ENCODE results near the gene DNM2.
"Not testable (repeated sequence)": the region's sequence is repeated elsewhere in the genome, so short reads cannot be mapped to it uniquely, and the experiment has no call there.

DNM2 gene

DNA sequence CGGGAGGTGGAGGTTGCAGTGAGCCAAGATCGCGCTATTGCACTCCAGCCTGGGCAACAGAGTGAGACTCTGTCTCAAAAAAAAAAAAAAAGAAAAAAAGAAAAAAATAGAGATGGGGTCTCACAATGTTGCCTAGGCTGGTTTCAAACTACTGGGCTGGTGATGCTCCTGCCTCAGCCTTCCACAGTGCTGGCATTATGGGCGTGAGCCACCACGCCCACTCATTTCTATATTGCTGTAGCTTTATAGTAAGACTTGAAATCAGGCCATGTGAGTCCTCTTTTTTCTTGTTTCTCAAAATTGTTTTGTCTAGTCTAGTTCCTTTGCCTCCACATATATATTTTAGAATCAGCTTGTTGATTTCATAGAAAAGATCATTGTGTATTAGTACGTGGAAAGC, 18.3 kb downstream of the DNM2 start:
- no peak overlapping the region for H3K27ac ChIP-seq (ENCODE audit: low read depth, low read length)

DNA sequence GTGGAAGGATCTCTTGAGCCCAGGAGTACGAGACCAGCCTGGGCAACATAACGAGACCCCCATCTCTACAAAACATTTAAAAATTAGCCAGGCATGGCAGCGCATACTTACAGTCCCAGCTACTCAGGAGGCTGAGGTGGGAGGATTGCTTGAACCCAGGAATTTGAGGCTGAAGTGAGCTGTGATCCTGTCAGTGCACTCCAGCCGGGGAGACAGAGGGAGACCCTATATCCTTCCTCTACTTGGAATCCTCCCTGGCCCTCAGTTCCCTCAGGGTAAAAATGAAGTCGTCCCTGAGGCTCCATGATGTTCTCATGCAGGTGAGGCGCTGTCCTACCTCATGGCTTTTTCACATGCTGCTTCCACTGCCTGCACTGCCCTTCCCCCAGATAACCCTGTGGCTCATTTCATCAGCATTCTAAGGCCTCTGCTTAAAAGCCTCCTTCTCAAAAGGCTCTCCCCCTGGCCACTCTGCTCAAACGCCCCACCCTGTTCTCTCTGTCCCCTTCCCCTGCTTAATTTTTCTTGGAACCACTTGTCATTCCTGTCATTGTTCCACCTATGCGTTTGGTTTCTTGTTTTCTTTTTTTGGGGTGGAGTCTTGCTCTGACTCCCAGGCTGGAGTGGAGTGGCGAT, 19.2 kb downstream of the DNM2 start:
- H3K9me3 ChIP-seq (ENCODE audit: control insufficient read depth in 5 of 5, low read length in 5 of 5): no peaks in the 10 kb centered on the region
- peaks cover under 1 to 25% (median 11%) of the 10 kb centered on the region in 5 donors for H3K4me1 ChIP-seq (ENCODE audit: control insufficient read depth in 5 of 5, insufficient read depth in 5 of 5, low read length in 5 of 5)
- H3K36me3 ChIP-seq (ENCODE audit: control insufficient read depth in 5 of 5, insufficient read depth in 5 of 5, low read length in 5 of 5): peaks cover 0 to 2% (median 0%) of the 10 kb centered on the region in 5 donors
- H3K27ac ChIP-seq (ENCODE audit: low read depth, low read length): no peak overlapping the region
- H3K9ac ChIP-seq (ENCODE audit: low read length in 5 of 5): no peak overlapping the region
- no peaks in the 10 kb centered on the region for H3K27me3 ChIP-seq (ENCODE audit: control insufficient read depth in 5 of 5, insufficient read depth in 4 of 5, low read length in 5 of 5)
- no peak overlapping the region for H3K4me3 ChIP-seq (ENCODE audit: low read depth in 1 of 5, low read length in 5 of 5)

More for the DNA sequence above, 18.3 kb downstream of the DNM2 start:
- Histone ChIP-seq H3K9ac (ENCODE audit: low read length in 5 of 5) (no peak overlapping the region), H3K27me3 (ENCODE audit: control insufficient read depth in 5 of 5, insufficient read depth in 4 of 5, low read length in 5 of 5) (no peaks in the 10 kb centered on the region), H3K36me3 (ENCODE audit: control insufficient read depth in 5 of 5, insufficient read depth in 5 of 5, low read length in 5 of 5) (peaks cover 0 to 2% (median 0%) of the 10 kb centered on the region in 5 donors), H3K4me1 (ENCODE audit: control insufficient read depth in 5 of 5, insufficient read depth in 5 of 5, low read length in 5 of 5) (peaks cover 0 to 26% (median 15%) of the 10 kb centered on the region in 5 donors), H3K9me3 (ENCODE audit: control insufficient read depth in 5 of 5, low read length in 5 of 5) (no peaks in the 10 kb centered on the region), H3K4me3 (ENCODE audit: low read depth in 1 of 5, low read length in 5 of 5) (no peak overlapping the region)

DNA sequence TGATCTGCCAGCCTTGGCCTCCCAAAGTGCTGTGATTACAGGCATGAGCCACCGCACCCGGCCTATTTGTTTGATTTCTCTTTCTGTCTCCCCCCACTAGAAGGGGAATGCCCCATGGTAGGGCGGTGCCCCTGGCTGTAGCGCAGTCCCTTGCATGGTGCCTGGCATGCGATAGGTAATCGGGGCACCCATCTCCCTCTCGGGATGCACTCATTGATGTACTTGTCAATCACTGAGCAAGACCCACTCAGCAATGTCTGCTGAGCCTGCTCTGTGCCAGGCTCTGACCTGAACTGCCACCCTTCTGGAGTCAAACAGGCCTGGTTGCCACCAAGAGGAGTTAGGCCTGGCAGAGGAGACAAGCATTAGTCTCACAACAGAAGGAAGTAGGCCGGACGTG, 19.8 kb downstream of the DNM2 start:
- Histone ChIP-seq H3K9me3 (ENCODE audit: control insufficient read depth in 5 of 5, low read length in 5 of 5) (no peaks in the 10 kb centered on the region), H3K36me3 (ENCODE audit: control insufficient read depth in 5 of 5, insufficient read depth in 5 of 5, low read length in 5 of 5) (peaks cover 0 to 2% (median 0%) of the 10 kb centered on the region in 5 donors), H3K4me3 (ENCODE audit: low read depth in 1 of 5, low read length in 5 of 5) (no peak overlapping the region), H3K9ac (ENCODE audit: low read length in 5 of 5) (no peak overlapping the region), H3K27ac (ENCODE audit: low read depth, low read length) (no peak overlapping the region), H3K4me1 (ENCODE audit: control insufficient read depth in 5 of 5, insufficient read depth in 5 of 5, low read length in 5 of 5) (peaks cover 3 to 32% (median 18%) of the 10 kb centered on the region in 5 donors), H3K27me3 (ENCODE audit: control insufficient read depth in 5 of 5, insufficient read depth in 4 of 5, low read length in 5 of 5) (no peaks in the 10 kb centered on the region)

DNA sequence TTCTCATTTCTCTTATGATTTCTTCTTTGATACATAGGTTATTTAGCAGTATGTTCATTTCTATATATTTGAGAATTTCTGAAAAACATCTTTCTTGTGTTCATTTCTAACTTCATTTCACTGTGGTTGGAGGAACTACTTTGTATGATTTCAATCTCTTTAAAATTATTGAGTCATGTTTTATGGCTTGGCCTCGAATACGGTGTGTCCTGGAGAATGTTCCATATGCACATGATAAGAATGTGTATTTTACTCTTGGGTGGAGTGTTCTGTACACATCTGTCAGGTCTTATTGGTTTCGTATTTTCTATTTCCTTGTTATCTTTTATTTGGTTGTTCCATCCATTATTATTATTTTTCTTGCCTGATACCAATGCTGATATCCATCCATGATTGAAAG, 22.9 kb downstream of the DNM2 start:
- H3K4me1 ChIP-seq (ENCODE audit: control insufficient read depth in 5 of 5, insufficient read depth in 5 of 5, low read length in 5 of 5): peaks cover 3 to 52% (median 37%) of the 10 kb centered on the region in 5 donors
- no peak overlapping the region for H3K4me3 ChIP-seq (ENCODE audit: low read depth in 1 of 5, low read length in 5 of 5)
- no peak overlapping the region for H3K27ac ChIP-seq (ENCODE audit: low read depth, low read length)
- H3K27me3 ChIP-seq (ENCODE audit: control insufficient read depth in 5 of 5, insufficient read depth in 4 of 5, low read length in 5 of 5): no peaks in the 10 kb centered on the region
- peaks cover 0 to 2% (median 0%) of the 10 kb centered on the region in 5 donors for H3K36me3 ChIP-seq (ENCODE audit: control insufficient read depth in 5 of 5, insufficient read depth in 5 of 5, low read length in 5 of 5)
- H3K9ac ChIP-seq (ENCODE audit: low read length in 5 of 5): no peak overlapping the region
- no peaks in the 10 kb centered on the region for H3K9me3 ChIP-seq (ENCODE audit: control insufficient read depth in 5 of 5, low read length in 5 of 5)

DNA sequence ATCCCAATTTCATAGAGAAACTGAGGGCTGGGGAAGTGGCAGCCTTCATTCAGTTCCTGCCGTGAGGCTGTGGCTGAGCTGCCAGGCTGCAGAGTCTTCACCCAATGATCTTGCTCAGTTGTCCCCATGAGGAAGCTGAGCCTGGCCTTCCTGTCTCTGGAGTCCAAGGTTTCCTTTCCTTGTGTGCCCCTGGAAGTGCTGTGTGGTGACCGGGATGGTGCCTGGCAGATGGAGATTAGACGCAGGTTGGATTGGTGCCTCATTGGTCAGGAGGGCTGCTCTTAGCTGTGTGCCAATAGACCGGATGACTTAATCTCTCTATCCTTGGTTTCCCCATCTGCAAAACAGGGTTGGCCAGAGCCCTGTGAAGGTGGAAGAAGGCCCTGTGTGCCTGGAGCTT, 24.6 kb downstream of the DNM2 start:
- Histone ChIP-seq H3K9me3 (ENCODE audit: control insufficient read depth in 5 of 5, low read length in 5 of 5) (no peaks in the 10 kb centered on the region), H3K36me3 (ENCODE audit: control insufficient read depth in 5 of 5, insufficient read depth in 5 of 5, low read length in 5 of 5) (no peaks in the 10 kb centered on the region), H3K27ac (ENCODE audit: low read depth, low read length) (no peak overlapping the region), H3K4me1 (ENCODE audit: control insufficient read depth in 5 of 5, insufficient read depth in 5 of 5, low read length in 5 of 5) (peaks cover 3 to 43% (median 37%) of the 10 kb centered on the region in 5 donors), H3K27me3 (ENCODE audit: control insufficient read depth in 5 of 5, insufficient read depth in 4 of 5, low read length in 5 of 5) (no peaks in the 10 kb centered on the region), H3K4me3 (ENCODE audit: low read depth in 1 of 5, low read length in 5 of 5) (no peak overlapping the region), H3K9ac (ENCODE audit: low read length in 5 of 5) (no peak overlapping the region)

DNA sequence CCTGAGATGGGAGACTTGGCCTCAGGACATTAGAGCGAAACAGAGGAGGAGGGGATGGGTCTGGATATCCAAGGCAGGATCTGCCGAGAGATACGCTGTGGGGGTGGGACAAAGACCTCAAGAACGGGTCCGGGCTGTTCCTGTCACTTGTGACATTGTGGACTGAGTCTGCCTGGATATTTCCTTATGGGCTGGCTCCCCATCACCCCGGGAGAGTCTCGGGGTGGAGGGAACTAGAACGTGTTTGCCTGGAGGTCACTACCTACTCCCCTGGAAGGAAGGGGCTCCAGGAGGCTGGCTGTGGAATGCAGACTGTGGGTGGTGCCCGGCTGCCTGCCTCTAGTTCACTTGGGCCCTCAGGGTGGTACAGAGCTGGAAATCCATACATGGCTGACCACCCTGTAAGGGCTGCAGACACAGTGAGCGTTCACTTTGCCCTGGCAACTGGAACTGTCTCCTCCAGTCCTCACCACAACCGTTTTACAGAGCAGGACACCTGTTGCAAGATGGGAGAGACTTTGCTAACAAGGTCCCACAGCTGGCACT, 26.4 kb downstream of the DNM2 start:
- H3K4me1 ChIP-seq (ENCODE audit: control insufficient read depth in 5 of 5, insufficient read depth in 5 of 5, low read length in 5 of 5): peaks cover 6 to 51% (median 41%) of the 10 kb centered on the region in 5 donors
- no peaks in the 10 kb centered on the region for H3K9me3 ChIP-seq (ENCODE audit: control insufficient read depth in 5 of 5, low read length in 5 of 5)
- no peak overlapping the region for H3K27ac ChIP-seq (ENCODE audit: low read depth, low read length)
- no peak overlapping the region for H3K4me3 ChIP-seq (ENCODE audit: low read depth in 1 of 5, low read length in 5 of 5)
- no peaks in the 10 kb centered on the region for H3K36me3 ChIP-seq (ENCODE audit: control insufficient read depth in 5 of 5, insufficient read depth in 5 of 5, low read length in 5 of 5)
- no peak overlapping the region for H3K9ac ChIP-seq (ENCODE audit: low read length in 5 of 5)
- no peaks in the 10 kb centered on the region for H3K27me3 ChIP-seq (ENCODE audit: control insufficient read depth in 5 of 5, insufficient read depth in 4 of 5, low read length in 5 of 5)

DNA sequence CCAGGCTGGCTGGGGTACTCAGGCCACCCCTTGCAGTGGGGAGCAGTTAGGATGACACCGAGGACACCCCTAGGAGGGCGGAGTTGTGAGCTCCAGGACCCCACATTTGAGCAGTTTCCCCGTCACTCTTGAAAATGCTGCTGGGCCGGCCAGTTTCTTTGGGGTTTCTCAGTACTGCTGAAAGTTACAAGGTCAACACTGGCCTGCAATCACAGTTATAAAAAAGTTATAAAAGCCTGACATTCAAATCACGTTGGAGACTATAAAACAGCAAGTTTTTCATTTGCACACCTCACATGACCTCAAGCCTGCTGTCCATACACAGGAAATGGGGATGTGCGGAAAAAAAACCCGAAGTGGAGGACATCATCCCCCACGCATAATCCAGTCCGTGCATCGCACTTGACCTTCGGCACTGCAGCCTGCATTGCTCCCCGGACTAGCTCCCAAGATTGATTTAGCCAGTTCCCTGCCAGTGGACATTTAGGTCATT, 27.0 kb downstream of the DNM2 start:
- Histone ChIP-seq H3K9ac (ENCODE audit: low read length in 5 of 5) (no peak overlapping the region), H3K4me1 (ENCODE audit: control insufficient read depth in 5 of 5, insufficient read depth in 5 of 5, low read length in 5 of 5) (peaks cover 6 to 53% (median 45%) of the 10 kb centered on the region in 5 donors), H3K4me3 (ENCODE audit: low read depth in 1 of 5, low read length in 5 of 5) (no peak overlapping the region), H3K36me3 (ENCODE audit: control insufficient read depth in 5 of 5, insufficient read depth in 5 of 5, low read length in 5 of 5) (no peaks in the 10 kb centered on the region), H3K27me3 (ENCODE audit: control insufficient read depth in 5 of 5, insufficient read depth in 4 of 5, low read length in 5 of 5) (no peaks in the 10 kb centered on the region), H3K9me3 (ENCODE audit: control insufficient read depth in 5 of 5, low read length in 5 of 5) (no peaks in the 10 kb centered on the region), H3K27ac (ENCODE audit: low read depth, low read length) (no peak overlapping the region)

DNA sequence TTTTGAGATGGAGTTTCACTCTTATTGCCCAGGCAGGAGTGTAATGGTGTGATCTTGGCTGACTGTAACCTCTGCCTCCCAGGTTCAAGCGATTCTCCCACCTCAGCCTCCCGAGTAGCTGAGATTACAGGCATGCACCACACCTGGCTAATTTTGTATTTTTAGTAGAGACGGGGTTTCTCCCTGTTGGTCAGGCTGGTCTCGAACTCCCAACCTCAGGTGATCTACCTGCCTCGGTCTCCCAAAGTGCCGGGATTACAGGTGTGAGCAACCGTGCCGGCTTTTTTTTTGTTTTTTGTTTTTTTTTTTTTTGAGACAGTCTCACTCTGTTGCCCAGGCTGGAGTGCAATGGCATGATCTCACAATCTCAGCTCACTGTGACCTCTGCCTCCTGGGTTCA, 28.6 kb downstream of the DNM2 start:
- peaks cover 8 to 64% (median 52%) of the 10 kb centered on the region in 5 donors for H3K4me1 ChIP-seq (ENCODE audit: control insufficient read depth in 5 of 5, insufficient read depth in 5 of 5, low read length in 5 of 5)
- not testable (repeated sequence) for H3K36me3 ChIP-seq (ENCODE audit: control insufficient read depth in 5 of 5, insufficient read depth in 5 of 5, low read length in 5 of 5); H3K27me3 ChIP-seq (ENCODE audit: control insufficient read depth in 5 of 5, insufficient read depth in 4 of 5, low read length in 5 of 5); H3K9ac ChIP-seq (ENCODE audit: low read length in 5 of 5); H3K4me3 ChIP-seq (ENCODE audit: low read depth in 1 of 5, low read length in 5 of 5); H3K9me3 ChIP-seq (ENCODE audit: control insufficient read depth in 5 of 5, low read length in 5 of 5); H3K27ac ChIP-seq (ENCODE audit: low read depth, low read length)

DNA sequence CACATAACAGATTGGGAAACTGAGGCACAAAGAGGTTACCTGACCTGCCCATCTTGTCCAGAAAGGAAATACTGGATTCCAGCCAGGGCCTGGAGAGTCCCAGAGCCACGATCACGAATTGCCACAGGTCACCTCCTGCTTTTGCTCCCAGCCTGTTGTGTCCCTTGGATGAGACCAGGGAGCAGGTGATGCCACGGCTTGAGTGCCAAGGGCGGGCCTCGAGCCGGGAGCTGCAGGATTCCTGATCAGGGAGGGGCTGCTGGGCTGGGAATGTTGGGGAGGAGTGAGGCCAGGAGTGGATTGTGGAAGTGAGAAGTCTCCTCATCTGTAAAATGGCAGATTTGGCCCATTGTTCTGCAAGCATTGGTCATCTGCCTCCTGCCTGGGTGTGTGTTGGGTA, 29.4 kb downstream of the DNM2 start:
- Histone ChIP-seq H3K27me3 (ENCODE audit: control insufficient read depth in 5 of 5, insufficient read depth in 4 of 5, low read length in 5 of 5) (no peaks in the 10 kb centered on the region), H3K4me1 (ENCODE audit: control insufficient read depth in 5 of 5, insufficient read depth in 5 of 5, low read length in 5 of 5) (peaks cover 5 to 66% (median 58%) of the 10 kb centered on the region in 5 donors), H3K27ac (ENCODE audit: low read depth, low read length) (no peak overlapping the region), H3K9me3 (ENCODE audit: control insufficient read depth in 5 of 5, low read length in 5 of 5) (no peaks in the 10 kb centered on the region), H3K36me3 (ENCODE audit: control insufficient read depth in 5 of 5, insufficient read depth in 5 of 5, low read length in 5 of 5) (no peaks in the 10 kb centered on the region), H3K4me3 (ENCODE audit: low read depth in 1 of 5, low read length in 5 of 5) (no peak overlapping the region), H3K9ac (ENCODE audit: low read length in 5 of 5) (no peak overlapping the region)

DNA sequence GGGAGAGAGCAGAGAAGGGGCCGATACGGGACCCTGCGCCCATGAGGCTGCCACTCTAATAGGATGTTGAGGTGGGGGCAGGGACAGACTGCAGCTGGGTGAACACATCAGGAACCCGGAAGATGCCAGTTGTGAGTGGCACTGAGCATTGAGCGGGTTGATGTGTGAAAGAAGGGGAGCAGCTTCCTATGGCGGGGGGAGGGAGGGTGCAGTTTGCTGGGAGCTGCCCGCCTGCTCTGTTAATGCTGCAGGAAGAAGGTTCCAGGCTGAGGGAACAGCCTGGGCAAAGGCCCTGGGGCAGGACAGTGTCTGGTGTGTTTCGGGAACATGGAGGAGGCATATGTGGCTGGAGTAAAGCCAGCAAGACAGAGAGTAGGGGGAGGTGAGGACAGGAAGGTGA, 29.8 kb downstream of the DNM2 start:
- H3K9ac ChIP-seq (ENCODE audit: low read length in 5 of 5): no peak overlapping the region

More for the DNA sequence above, 29.8 kb downstream of the DNM2 start:
- H3K27me3 ChIP-seq (ENCODE audit: control insufficient read depth in 5 of 5, insufficient read depth in 4 of 5, low read length in 5 of 5): no peaks in the 10 kb centered on the region
- no peak overlapping the region for H3K27ac ChIP-seq (ENCODE audit: low read depth, low read length)
- no peak overlapping the region for H3K4me3 ChIP-seq (ENCODE audit: low read depth in 1 of 5, low read length in 5 of 5)
- peaks cover 5 to 66% (median 58%) of the 10 kb centered on the region in 5 donors for H3K4me1 ChIP-seq (ENCODE audit: control insufficient read depth in 5 of 5, insufficient read depth in 5 of 5, low read length in 5 of 5)
- H3K9me3 ChIP-seq (ENCODE audit: control insufficient read depth in 5 of 5, low read length in 5 of 5): no peaks in the 10 kb centered on the region
- H3K36me3 ChIP-seq (ENCODE audit: control insufficient read depth in 5 of 5, insufficient read depth in 5 of 5, low read length in 5 of 5): no peaks in the 10 kb centered on the region
